Measurements from ENCODE around the gene CBL.

- TF ChIP-seq CTCF (IDR thresholded peaks at IDR 0.05; ENCODE audit: borderline replicate concordance, extremely low read depth, low read length, poor library complexity, severe bottlenecking) (no peak), EZH2 (IDR thresholded peaks at IDR 0.05; ENCODE audit: borderline replicate concordance, low read depth, low read length, severe bottlenecking) (no peak)
Measured at GRCh38 chr11:119319136-119319699, 113.1 kb downstream of the CBL start.
